WTC11 (cell line): ENCODE data around the gene NOX5. TPM values are rescaled to one million over a fixed set of nuclear protein-coding genes. Genes with fewer than 3 reads are reported as not detected.

Experiments used
- ATAC-seq: fragments of 200-7000 bp; cut with Tn5 transposase; 2 replicates; pipeline ENCODE4 v1.10.0; 2021; ENCODE audit warnings: mild to moderate bottlenecking, moderate library complexity
- CTCF ChIA-PET: fragments of 300-600 bp; sonication (Branson Sonifier 250); formaldehyde crosslinking; loops from one replicate; lab custom pipeline; 2021; ENCODE audit warnings: antibody characterized with exemption; lab: Charles Lee
- POLR2A ChIA-PET: fragments of 350-600 bp; sonication (Branson Sonifier 250); formaldehyde crosslinking; loops from one replicate; lab custom pipeline; 2021; ENCODE audit warnings: antibody characterized with exemption; lab: Charles Lee
- DNase-seq: peaks from one replicate; pipeline ENCODE4 v3.0.0; 2021; ENCODE audit warnings: low spot score
- H3K27ac Mint-ChIP-seq: 2 replicates; pipeline ENCODE4 v1.8.0; 2021; ENCODE audit warnings: mixed read lengths
- H3K27me3 Mint-ChIP-seq: 2 replicates; pipeline ENCODE4 v1.8.0; 2021; ENCODE audit warnings: low read depth, mild to moderate bottlenecking, moderate library complexity, mixed read lengths
- H3K36me3 Mint-ChIP-seq: 2 replicates; pipeline ENCODE4 v1.8.0; 2021; ENCODE audit warnings: mixed read lengths
- H3K4me1 Mint-ChIP-seq: 2 replicates; pipeline ENCODE4 v1.8.0; 2022; ENCODE audit warnings: mixed read lengths
- H3K4me3 Mint-ChIP-seq: 2 replicates; pipeline ENCODE4 v1.8.0; 2021; ENCODE audit warnings: mild to moderate bottlenecking, moderate library complexity, mixed read lengths
- H3K9me3 Mint-ChIP-seq: 2 replicates; pipeline ENCODE4 v1.8.0; 2021; ENCODE audit warnings: mixed read lengths
- AR ChIP-seq: fragments of 250-450 bp; sonication (Bioruptor Pico); IDR thresholded peaks from 2 replicates; pipeline ENCODE4 v1.9.0; 2021; ENCODE audit warnings: mild to moderate bottlenecking
- ATF3 ChIP-seq: sonication (generic); formaldehyde crosslinking; conservative IDR thresholded peaks from 2 replicates; pipeline ENCODE4 v1.8.1; 2022; ENCODE audit warnings: mild to moderate bottlenecking, missing genetic modification reagents
- CTCF ChIP-seq: fragments of 200-600 bp; IDR thresholded peaks from 2 replicates; pipeline ENCODE4 v1.8.0; 2022; ENCODE audit warnings: antibody characterized with exemption
- FOXP4 ChIP-seq: sonication (generic); formaldehyde crosslinking; IDR thresholded peaks from 2 replicates; pipeline ENCODE4 v1.8.0; 2022; ENCODE audit warnings: mild to moderate bottlenecking, missing genetic modification reagents
- HMGA2 ChIP-seq: fragments of 250-450 bp; sonication (Bioruptor Pico); IDR thresholded peaks from 2 replicates; pipeline ENCODE4 v1.4.0; 2021; ENCODE audit warnings: mild to moderate bottlenecking, moderate library complexity
- JUN ChIP-seq: sonication (generic); formaldehyde crosslinking; IDR thresholded peaks from 2 replicates; pipeline ENCODE4 v1.8.0; 2023; ENCODE audit warnings: mild to moderate bottlenecking, missing genetic modification reagents
- MYBL2 ChIP-seq: sonication (generic); formaldehyde crosslinking; IDR thresholded peaks from 2 replicates; pipeline ENCODE4 v1.8.1; 2023; ENCODE audit warnings: mild to moderate bottlenecking, moderate library complexity, missing genetic modification reagents
- ZNF121 ChIP-seq: sonication (generic); formaldehyde crosslinking; IDR thresholded peaks from 2 replicates; pipeline ENCODE4 v1.8.0; 2023; ENCODE audit warnings: missing genetic modification reagents
- ZNF281 ChIP-seq: sonication (generic); formaldehyde crosslinking; IDR thresholded peaks from 2 replicates; pipeline ENCODE4 v1.8.0; 2023; ENCODE audit warnings: mild to moderate bottlenecking, missing genetic modification reagents
- ZNF532 ChIP-seq: fragments of 250-450 bp; sonication (Bioruptor Pico); IDR thresholded peaks from 2 replicates; pipeline ENCODE4 v1.9.0; 2021; ENCODE audit warnings: mild to moderate bottlenecking, borderline replicate concordance
- ZSCAN18 ChIP-seq: fragments of 250-450 bp; sonication (Bioruptor Pico); IDR thresholded peaks from 2 replicates; pipeline ENCODE4 v2.1.2; 2022; ENCODE audit warnings: mild to moderate bottlenecking, moderate library complexity
- total RNA-seq: library from RNA; stranded (reverse); gene quantifications from 3 replicates; pipeline ENCODE4 v1.2.3, GENCODE V29; 2021

Gene NOX5
- total RNA-seq, 1 experiment from 2014 or later = not detected

- TF ChIP-seq ATF3 (CRISPR knock-in tag) (no peak), MYBL2 (CRISPR knock-in tag) (no peak), JUN (CRISPR knock-in tag) (0 out of 2 replicates have a peak, but pooled peaks have one; percentile 36), HMGA2 (no peak)
- POLR2A ChIA-PET = no interaction called here
- H3K27ac Mint-ChIP-seq = no peak overlapping the region
- peaks cover 16% of the 10 kb centered on the region for H3K4me1 Mint-ChIP-seq
- DNase-seq (no peak), ATAC-seq (no peak)
- H3K36me3 Mint-ChIP-seq = no peaks in the 10 kb centered on the region
- no peaks in the 10 kb centered on the region for H3K9me3 Mint-ChIP-seq
- CTCF ChIA-PET = interaction anchor here (1.2 to 4.5 kb wide), 4 partner anchors 20 to 340 kb away, joined by 3 to 24 read pairs (median 4); no protein-coding TSS in a partner anchor
- peaks cover 7% of the 10 kb centered on the region; the same call in 1 of the 2 replicates for H3K27me3 Mint-ChIP-seq
- no peak overlapping the region for H3K4me3 Mint-ChIP-seq
Measured at GRCh38 chr15:69055251-69055650, 40.8 kb downstream of the NOX5 start.

GRCh38 chr15:69056365-69056764 is 41.9 kb downstream of the NOX5 start:
- Mint-ChIP-seq H3K36me3 (no peaks in the 10 kb centered on the region), H3K4me3 (no peak overlapping the region), H3K27me3 (peaks cover 7% of the 10 kb centered on the region; the same call in 1 of the 2 replicates), H3K4me1 (peaks cover 18% of the 10 kb centered on the region), H3K27ac (no peak overlapping the region), H3K9me3 (no peaks in the 10 kb centered on the region)
- TF ChIP-seq ZNF121 (CRISPR knock-in tag) (no peak), ZSCAN18 (CRISPR knock-in tag) (0 out of 2 replicates have a peak, but pooled peaks have one; percentile 18)
- DNase-seq (no peak), ATAC-seq (no peak)
- POLR2A ChIA-PET = no interaction called here
- CTCF ChIA-PET = interaction anchor here (0.6 to 4.5 kb wide), 11 partner anchors 11 to 358 kb away, joined by 3 to 24 read pairs (median 3); partner anchors contain the start of gene KIF23

GRCh38 chr15:69058830-69059556 is 44.5 kb downstream of the NOX5 start:
- peak; percentile 92 for DNase-seq
- H3K4me3 Mint-ChIP-seq = no peak overlapping the region
- TF ChIP-seq AR (CRISPR knock-in tag) (no peak), FOXP4 (CRISPR knock-in tag) (no peak), ZNF532 (CRISPR knock-in tag) (no peak), CTCF (peak; percentile 80), ZNF281 (CRISPR knock-in tag) (no peak), ATF3 (CRISPR knock-in tag) (no peak)

More at GRCh38 chr15:69058830-69059556, 44.5 kb downstream of the NOX5 start:
- peaks cover 15% of the 10 kb centered on the region for H3K4me1 Mint-ChIP-seq
- POLR2A ChIA-PET = interaction anchor here (1.1 kb wide), 1 partner anchor 355 kb away, joined by 3 read pairs; the partner anchor contains the start of gene KIF23
- no peaks in the 10 kb centered on the region for H3K9me3 Mint-ChIP-seq
- H3K27ac Mint-ChIP-seq = no peak overlapping the region
- CTCF ChIA-PET = interaction anchor here (0.6 to 3.3 kb wide), 56 partner anchors 9 to 407 kb away, joined by 3 to 29 read pairs (median 4); partner anchors contain the start of gene GLCE
- no peaks in the 10 kb centered on the region for H3K36me3 Mint-ChIP-seq
- peak; percentile 83 for ATAC-seq
- H3K27me3 Mint-ChIP-seq = peaks cover 7% of the 10 kb centered on the region; the same call in 1 of the 2 replicates
